Mesodermal cell (in vitro differentiated cells): ENCODE data around the gene PEX1.
A peak's percentile ranks its signal among the peaks of the same experiment; 100 is the strongest.
"Not testable (repeated sequence)": the region's sequence is repeated elsewhere in the genome, so short reads cannot be mapped to it uniquely, and the experiment has no call there.

Experiments used
- H3K27ac ChIP-seq: 2 replicates; pipeline ENCODE4 v1.7.0; 2013; ENCODE audit warnings: mild to moderate bottlenecking, low read depth, low read length, moderate library complexity; ENCODE audit not compliant: severe bottlenecking
- H3K36me3 ChIP-seq: 2 replicates; pipeline ENCODE4 v1.7.1; 2013; ENCODE audit warnings: mild to moderate bottlenecking, low read length, moderate library complexity; ENCODE audit not compliant: control insufficient read depth, insufficient read depth
- H3K4me1 ChIP-seq: one replicate; pipeline ENCODE4 v1.7.1; 2013; ENCODE audit warnings: mild to moderate bottlenecking, low read length; ENCODE audit not compliant: insufficient read depth, control insufficient read depth, poor library complexity, severe bottlenecking
- H3K4me3 ChIP-seq: 2 replicates; pipeline ENCODE4 v1.7.0; 2013; ENCODE audit warnings: low read length, control low read depth, mild to moderate bottlenecking; ENCODE audit not compliant: insufficient read depth, poor library complexity, severe bottlenecking; ENCODE audit errors: extremely low read depth
- H3K9me3 ChIP-seq: 2 replicates; pipeline ENCODE4 v1.7.1; 2013; ENCODE audit warnings: mild to moderate bottlenecking, low read length, moderate library complexity; ENCODE audit not compliant: control insufficient read depth
- WGBS, 2 experiments: methylation state at CpG; one replicate each; pipeline ENCODE4 v1.1.5; 2013; ENCODE audit warnings: missing lambda C conversion rate in 2 of 2; ENCODE audit not compliant: insufficient coverage in 2 of 2; 5-methylcytosine and 5-hydroxymethylcytosine counted together

The PEX1 gene

GRCh38 chr7:92546856-92547497 lies 18.7 kb upstream of the PEX1 start:
- H3K36me3 ChIP-seq: no peaks in the 10 kb centered on the region
- WGBS, 2 experiments: 94% methylated on average over 15 to 17 of the region's 17 CpGs
- no peaks in the 10 kb centered on the region for H3K9me3 ChIP-seq
- no peaks in the 10 kb centered on the region for H3K4me1 ChIP-seq
- H3K27ac ChIP-seq: no peak overlapping the region
- no peak overlapping the region for H3K4me3 ChIP-seq

- not testable (repeated sequence) for H3K4me1 ChIP-seq, H3K9me3 ChIP-seq, H3K4me3 ChIP-seq, H3K36me3 ChIP-seq, H3K27ac ChIP-seq
- WGBS, 2 experiments: 94 to 99% methylated on average over 10 to 22 of the region's 30 CpGs
These were observed 16.8 kb upstream of the PEX1 start for GRCh38 chr7:92545116-92545515.

GRCh38 chr7:92543542-92543941 lies 15.2 kb upstream of the PEX1 start:
- not testable (repeated sequence) for H3K4me3 ChIP-seq, H3K4me1 ChIP-seq, H3K27ac ChIP-seq, H3K36me3 ChIP-seq, H3K9me3 ChIP-seq
- 71 to 100% methylated on average over 1 of the region's 3 CpGs for WGBS, 2 experiments

- Histone ChIP-seq H3K36me3 (peaks cover 81% of the 10 kb centered on the region), H3K4me1 (peaks cover under 1% of the 10 kb centered on the region), H3K9me3 (no peaks in the 10 kb centered on the region), H3K4me3 (no peak overlapping the region), H3K27ac (no peak overlapping the region)
- WGBS, 2 experiments: 94 to 100% methylated on average over 5 to 9 of the region's 9 CpGs
These were observed 6.3 kb upstream of the PEX1 start for GRCh38 chr7:92534572-92534971.

- Histone ChIP-seq H3K27ac (peak overlapping the region; percentile 80), H3K4me3 (peak overlapping the region; percentile 84), H3K36me3 (peaks cover 36% of the 10 kb centered on the region), H3K9me3 (no peaks in the 10 kb centered on the region), H3K4me1 (peaks cover 4% of the 10 kb centered on the region)
- 0 to 1% methylated on average over 13 of the region's 13 CpGs for WGBS, 2 experiments
These were observed 591 bp upstream of the PEX1 start for GRCh38 chr7:92528958-92529264.

- WGBS, 2 experiments: 1 to 2% methylated on average over 13 to 16 of the region's 31 CpGs
- Histone ChIP-seq H3K36me3 (peaks cover 22% of the 10 kb centered on the region), H3K4me1 (peaks cover 4% of the 10 kb centered on the region), H3K9me3 (no peaks in the 10 kb centered on the region), H3K27ac (no peak overlapping the region), H3K4me3 (peak overlapping the region; percentile 84)
These were observed 776 bp downstream of the PEX1 start for GRCh38 chr7:92527300-92528187.

GRCh38 chr7:92523110-92523509 lies 5.2 kb downstream of the PEX1 start:
- Histone ChIP-seq H3K9me3 (no peaks in the 10 kb centered on the region), H3K36me3 (no peaks in the 10 kb centered on the region), H3K27ac (no peak overlapping the region), H3K4me1 (no peaks in the 10 kb centered on the region), H3K4me3 (no peak overlapping the region)
- WGBS, 2 experiments: 91% methylated on average over 1 of the region's 2 CpGs; no CpG with 5 or more reads in 1 of the 2 experiments

- Histone ChIP-seq H3K27ac (no peak overlapping the region), H3K36me3 (peaks cover 6% of the 10 kb centered on the region), H3K9me3 (no peaks in the 10 kb centered on the region), H3K4me3 (no peak overlapping the region), H3K4me1 (no peaks in the 10 kb centered on the region)
- WGBS, 2 experiments: no CpG with 5 or more reads among the region's 1 CpG
These were observed 8.3 kb downstream of the PEX1 start for GRCh38 chr7:92520024-92520423.

GRCh38 chr7:92517631-92518030 lies 10.7 kb downstream of the PEX1 start:
- Histone ChIP-seq H3K36me3 (peaks cover 14% of the 10 kb centered on the region), H3K4me1 (no peaks in the 10 kb centered on the region), H3K4me3 (no peak overlapping the region), H3K9me3 (no peaks in the 10 kb centered on the region), H3K27ac (no peak overlapping the region)
- WGBS, 2 experiments: 88 to 100% methylated on average over 1 of the region's 3 CpGs

GRCh38 chr7:92513167-92513902 lies 15.0 kb downstream of the PEX1 start:
- Histone ChIP-seq H3K4me3 (no peak overlapping the region), H3K27ac (no peak overlapping the region), H3K9me3 (no peaks in the 10 kb centered on the region), H3K36me3 (peaks cover 14% of the 10 kb centered on the region), H3K4me1 (no peaks in the 10 kb centered on the region)
- WGBS, 2 experiments: no CpG with 5 or more reads among the region's 3 CpGs
